Articular chondrocyte of knee joint (primary cell): ENCODE data around the gene CCL17. TPM values are rescaled to one million over a fixed set of nuclear protein-coding genes. Genes with fewer than 3 reads are reported as not detected.

Experiments
- total RNA-seq: library from RNA; depleted of rRNA; stranded (reverse); fragments of >200 nt; gene quantifications from 2 replicates; pipeline ENCODE4 v1.2.3, GENCODE V29; 2012

CCL17 gene
- total RNA-seq, result not detected in 2 replicates

GRCh38 chr16:57403965-57404817 lies at the start of gene CCL17:
CCL17 (plus strand) TSS chr16:57404767; CDS start chr16:57413933, 9,166 bp downstream.

GRCh38 chr16:57358527-57359095 lies 46.0 kb upstream of the CCL17 start, which contains the start of gene CCL22:
CCL22 (plus strand) TSS chr16:57358783; CDS start chr16:57358817, 34 bp downstream.

GRCh38 chr16:57372372-57373116 lies 32.0 kb upstream of the CCL17 start, which contains the start of gene CX3CL1:
CX3CL1 (plus strand) TSS chr16:57372490; CDS start chr16:57372569, 79 bp downstream.

GRCh38 chr16:57447186-57447962 lies 42.8 kb downstream of the CCL17 start, which contains the start of the genes CIAPIN1 and COQ9:
CIAPIN1 (minus strand) TSS chr16:57447385; CDS start chr16:57440928, 6,457 bp downstream.
COQ9 (plus strand) TSS chr16:57447479; CDS start chr16:57447506, 27 bp downstream.

GRCh38 chr16:57462209-57462977 lies 57.8 kb downstream of the CCL17 start, which contains the start of gene POLR2C:
POLR2C (plus strand) TSS chr16:57462679; CDS start chr16:57462725, 46 bp downstream.

Other genes with a start within 250 kb of the CCL17 start
- gene PSME3IP1, start 218.7 kb upstream of the CCL17 start, total RNA-seq, result 57.0 and 75.9 TPM in 2 replicates
- gene RSPRY1, start 218.4 kb upstream of the CCL17 start, total RNA-seq, result 71.9 and 77.4 TPM in 2 replicates
- 131 and 145 TPM in 2 replicates for gene ARL2BP, start 159.5 kb upstream of the CCL17 start, total RNA-seq
- under 0.01 TPM in 2 replicates for gene PLLP, start 120.1 kb upstream of the CCL17 start, total RNA-seq
- gene CCL22, start 46.0 kb upstream of the CCL17 start, total RNA-seq, result not detected in 2 replicates
- gene CX3CL1, start 32.3 kb upstream of the CCL17 start, total RNA-seq, result 0.65 and 1.5 TPM in 2 replicates
- gene CIAPIN1, start 42.6 kb downstream of the CCL17 start, total RNA-seq, result 36.1 and 42.5 TPM in 2 replicates
- 29.0 and 32.8 TPM in 2 replicates for gene COQ9, start 42.7 kb downstream of the CCL17 start, total RNA-seq
- 83.2 and 101 TPM in 2 replicates for gene POLR2C, start 57.9 kb downstream of the CCL17 start, total RNA-seq
- gene DOK4, start 81.7 kb downstream of the CCL17 start, total RNA-seq, result 23.0 and 30.5 TPM in 2 replicates
- 9.9 and 11.1 TPM in 2 replicates for gene CCDC102A, start 131.8 kb downstream of the CCL17 start, total RNA-seq
- gene ADGRG5, start 137.9 kb downstream of the CCL17 start, total RNA-seq, result under 0.01 TPM in 1 of 2 replicates, not detected in the other
- gene ADGRG1, start 223.9 kb downstream of the CCL17 start, total RNA-seq, result 1.4 and 3.1 TPM in 2 replicates